Liver (tissue), 9 donors: ENCODE measurements around the gene RAB27B. TPM values are rescaled to one million over a fixed set of nuclear protein-coding genes. Genes with fewer than 3 reads are reported as not detected.

Experiments
- DNase-seq: peaks from one replicate; pipeline ENCODE4 v3.0.0-alpha.2; 2017; ENCODE audit warnings: low spot score
- H3K27ac ChIP-seq, 2 donors: one replicate each; pipeline ENCODE4 v1.7.0; 2013; ENCODE audit warnings: inconsistent platforms in 2 of 2, low read length in 2 of 2, control low read depth in 1 of 2, low read depth in 1 of 2, mild to moderate bottlenecking in 1 of 2
- H3K27me3 ChIP-seq, 4 donors: one replicate each; pipeline versions ENCODE4 v1.6.1 to v1.7.0; 2013; ENCODE audit warnings: low read length in 3 of 4, inconsistent platforms in 1 of 4, mild to moderate bottlenecking in 1 of 4, moderate library complexity in 1 of 4; ENCODE audit not compliant: control insufficient read depth in 4 of 4, insufficient read depth in 4 of 4
- H3K36me3 ChIP-seq, 4 donors: one replicate each; pipeline versions ENCODE4 v1.6.1 to v1.7.0; 2013; ENCODE audit warnings: low read length in 3 of 4, mild to moderate bottlenecking in 3 of 4, low read depth in 1 of 4, moderate library complexity in 1 of 4; ENCODE audit not compliant: control insufficient read depth in 4 of 4, insufficient read depth in 3 of 4
- H3K4me1 ChIP-seq, 4 donors: one replicate each; pipeline versions ENCODE4 v1.6.1 to v1.7.0; 2013; ENCODE audit warnings: low read length in 3 of 4, mild to moderate bottlenecking in 3 of 4, moderate library complexity in 1 of 4; ENCODE audit not compliant: control insufficient read depth in 4 of 4, insufficient read depth in 4 of 4
- H3K4me3 ChIP-seq, 3 donors: one replicate each; pipeline versions ENCODE4 v1.6.1 to v1.7.0; 2013; ENCODE audit warnings: low read length in 3 of 3, control low read depth in 1 of 3, low read depth in 1 of 3, mild to moderate bottlenecking in 1 of 3
- H3K9ac ChIP-seq, 2 donors: one replicate each; pipeline ENCODE4 v1.7.0; 2013; ENCODE audit warnings: low read length in 2 of 2, mild to moderate bottlenecking in 2 of 2, moderate library complexity in 2 of 2, control low read depth in 1 of 2, low read depth in 1 of 2
- H3K9me3 ChIP-seq, 4 donors: one replicate each; pipeline versions ENCODE4 v1.6.1 to v1.7.0; 2013; ENCODE audit warnings: low read length in 3 of 4; ENCODE audit not compliant: control insufficient read depth in 4 of 4
- EGR1 ChIP-seq, 2 donors: IDR thresholded peaks; 2 replicates each; pipeline ENCODE4 v1.6.1; 2016 to 2018; ENCODE audit warnings: antibody characterized with exemption in 2 of 2, low read depth in 2 of 2
- FOXA1 ChIP-seq: IDR thresholded peaks from 2 replicates; pipeline ENCODE4 v1.6.1; 2016; ENCODE audit warnings: antibody characterized with exemption
- FOXA2 ChIP-seq: IDR thresholded peaks from 2 replicates; pipeline ENCODE4 v1.6.1; 2016; ENCODE audit warnings: antibody characterized with exemption
- HNF4A ChIP-seq, 2 donors: conservative IDR thresholded peaks; 2 replicates each; pipeline ENCODE4 v1.6.1; 2016; ENCODE audit warnings: antibody characterized with exemption in 2 of 2, mild to moderate bottlenecking in 2 of 2
- HNF4G ChIP-seq: IDR thresholded peaks from 2 replicates; pipeline ENCODE4 v1.6.1; 2016; ENCODE audit warnings: antibody characterized with exemption
- JUND ChIP-seq, 2 donors: IDR thresholded peaks; 2 replicates each; pipeline ENCODE4 v1.6.1; 2016; ENCODE audit warnings: antibody characterized with exemption in 2 of 2
- NR2F2 ChIP-seq: IDR thresholded peaks from 2 replicates; pipeline ENCODE4 v1.6.1; 2016; ENCODE audit warnings: antibody characterized with exemption
- RAD21 ChIP-seq, 2 donors: IDR thresholded peaks; 2 replicates each; pipeline ENCODE4 v1.6.1; 2016; ENCODE audit warnings: antibody characterized with exemption in 2 of 2, mild to moderate bottlenecking in 2 of 2
- RXRA ChIP-seq, 2 donors: IDR thresholded peaks; 2 replicates each; pipeline ENCODE4 v1.6.1; 2017 to 2018; ENCODE audit warnings: antibody characterized with exemption in 2 of 2, mild to moderate bottlenecking in 1 of 2
- SP1 ChIP-seq: IDR thresholded peaks from 2 replicates; pipeline ENCODE4 v1.6.1; 2018; ENCODE audit warnings: antibody characterized with exemption, mild to moderate bottlenecking
- TAF1 ChIP-seq: conservative IDR thresholded peaks from 2 replicates; pipeline ENCODE4 v1.6.1; 2016; ENCODE audit warnings: antibody characterized with exemption, mild to moderate bottlenecking
- YY1 ChIP-seq: IDR thresholded peaks from 2 replicates; pipeline ENCODE4 v1.6.1; 2016; ENCODE audit warnings: antibody characterized with exemption, mild to moderate bottlenecking
- WGBS: extraction: QIAGEN DNeasy Blood & Tissue Kit; methylation state at CpG from one replicate; pipeline ENCODE4 v1.1.7; 2013; 5-methylcytosine and 5-hydroxymethylcytosine counted together
- polyA plus RNA-seq, 2 donors: library from polyadenylated mRNA; stranded (reverse) in 1 of 2; unstranded in 1 of 2; fragments of 200-250 nt in 1 of 2; fragments of >200 nt in 1 of 2; fragmentation: Nextera tagmentation in 1 of 2; extraction: Ambion mirVana in 1 of 2; gene quantifications; one replicate each; pipeline versions ENCODE4 v1.2.1 to v1.2.3, GENCODE V29; 2013 to 2015
- total RNA-seq, 2 donors: library from RNA; depleted of rRNA; stranded (reverse); fragments of >200 nt; gene quantifications; one replicate each; pipeline ENCODE4 v1.2.3, GENCODE V29; 2014
- TF ChIP-seq, protein P1 (sequence below): IDR thresholded peaks from 2 replicates; pipeline ENCODE4 v1.6.1; 2016; ENCODE audit warnings: antibody characterized with exemption, mild to moderate bottlenecking
- TF ChIP-seq, protein P2 (sequence below): IDR thresholded peaks from 2 replicates; pipeline ENCODE4 v1.6.1; 2016; ENCODE audit warnings: antibody characterized with exemption
- TF ChIP-seq, protein P3 (sequence below): IDR thresholded peaks from 2 replicates; pipeline ENCODE4 v1.6.1; 2016; ENCODE audit warnings: antibody characterized with exemption
- TF ChIP-seq, protein P4 (sequence below): fragments of 150-350 bp; IDR thresholded peaks from 2 replicates; pipeline ENCODE4 v1.5.1; 2017; ENCODE audit warnings: improper control_type of control experiment, low read depth, low read length; ENCODE audit not compliant: missing input control
- TF ChIP-seq, protein P5 (sequence below): IDR thresholded peaks from 2 replicates; pipeline ENCODE4 v1.6.1; 2016; ENCODE audit warnings: antibody characterized with exemption
- donor health status: healthy.
- donor health status: healthy.
- donor health status: healthy.
- donor health status: healthy.
- donor health status: healthy.

RAB27B gene
- total and polyA plus RNA-seq, 4 donors: 0.13 to 4.5 (median 0.24) TPM

DNA sequence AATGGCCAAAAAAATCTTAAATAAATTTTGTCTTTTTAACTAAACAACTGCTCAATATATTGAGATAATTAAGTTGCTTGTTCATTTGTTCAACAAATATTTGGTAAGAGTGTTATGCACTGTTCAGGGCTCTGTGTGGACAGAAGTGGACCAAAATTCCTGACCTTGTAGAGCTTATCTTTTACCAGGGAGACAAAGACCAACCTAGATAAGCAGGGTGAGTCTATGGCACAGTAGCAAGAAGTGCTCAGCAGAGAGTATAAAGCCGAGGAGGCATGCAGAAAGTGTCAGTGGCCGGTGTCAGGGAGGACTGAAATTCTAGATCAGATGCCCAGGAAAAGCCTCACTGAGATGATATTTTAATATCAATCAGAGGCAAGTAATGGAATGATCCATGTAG, 2.6 kb downstream of the RAB27B start (continued):
- TF ChIP-seq, protein P1, sequence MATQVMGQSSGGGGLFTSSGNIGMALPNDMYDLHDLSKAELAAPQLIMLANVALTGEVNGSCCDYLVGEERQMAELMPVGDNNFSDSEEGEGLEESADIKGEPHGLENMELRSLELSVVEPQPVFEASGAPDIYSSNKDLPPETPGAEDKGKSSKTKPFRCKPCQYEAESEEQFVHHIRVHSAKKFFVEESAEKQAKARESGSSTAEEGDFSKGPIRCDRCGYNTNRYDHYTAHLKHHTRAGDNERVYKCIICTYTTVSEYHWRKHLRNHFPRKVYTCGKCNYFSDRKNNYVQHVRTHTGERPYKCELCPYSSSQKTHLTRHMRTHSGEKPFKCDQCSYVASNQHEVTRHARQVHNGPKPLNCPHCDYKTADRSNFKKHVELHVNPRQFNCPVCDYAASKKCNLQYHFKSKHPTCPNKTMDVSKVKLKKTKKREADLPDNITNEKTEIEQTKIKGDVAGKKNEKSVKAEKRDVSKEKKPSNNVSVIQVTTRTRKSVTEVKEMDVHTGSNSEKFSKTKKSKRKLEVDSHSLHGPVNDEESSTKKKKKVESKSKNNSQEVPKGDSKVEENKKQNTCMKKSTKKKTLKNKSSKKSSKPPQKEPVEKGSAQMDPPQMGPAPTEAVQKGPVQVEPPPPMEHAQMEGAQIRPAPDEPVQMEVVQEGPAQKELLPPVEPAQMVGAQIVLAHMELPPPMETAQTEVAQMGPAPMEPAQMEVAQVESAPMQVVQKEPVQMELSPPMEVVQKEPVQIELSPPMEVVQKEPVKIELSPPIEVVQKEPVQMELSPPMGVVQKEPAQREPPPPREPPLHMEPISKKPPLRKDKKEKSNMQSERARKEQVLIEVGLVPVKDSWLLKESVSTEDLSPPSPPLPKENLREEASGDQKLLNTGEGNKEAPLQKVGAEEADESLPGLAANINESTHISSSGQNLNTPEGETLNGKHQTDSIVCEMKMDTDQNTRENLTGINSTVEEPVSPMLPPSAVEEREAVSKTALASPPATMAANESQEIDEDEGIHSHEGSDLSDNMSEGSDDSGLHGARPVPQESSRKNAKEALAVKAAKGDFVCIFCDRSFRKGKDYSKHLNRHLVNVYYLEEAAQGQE: no peak
- no peak for TF ChIP-seq JUND (IDR thresholded peaks at IDR 0.05)

DNA sequence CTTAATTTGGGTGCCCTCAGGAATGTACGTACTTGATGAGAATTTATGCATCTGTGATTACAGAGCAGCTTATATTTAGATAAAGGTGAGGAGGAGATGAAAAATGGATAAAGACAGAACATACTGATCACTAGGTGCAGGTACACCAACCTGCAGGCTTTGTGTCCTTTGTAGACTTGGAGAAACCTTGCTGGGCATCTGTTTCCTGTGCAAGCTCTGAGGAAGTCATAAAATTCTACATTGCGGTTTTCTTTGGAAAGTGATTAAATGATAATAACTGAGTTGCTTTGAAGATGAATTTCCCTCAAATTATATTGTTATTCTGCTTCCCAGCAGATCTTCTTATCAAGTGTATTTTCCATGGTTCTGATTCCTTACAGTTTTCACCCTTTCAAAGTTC, 7.7 kb downstream of the RAB27B start:
- 76% methylated on average over 2 of the region's 2 CpGs for WGBS
- H3K9me3 ChIP-seq: no peaks in the 10 kb centered on the region
- H3K27ac ChIP-seq: no peak overlapping the region
- no peaks in the 10 kb centered on the region for H3K27me3 ChIP-seq
- no peak for TF ChIP-seq YY1
- no peak for TF ChIP-seq SP1
- no peak for TF ChIP-seq HNF4G
- TF ChIP-seq EGR1 (IDR thresholded peaks at IDR 0.05; ENCODE audit: low read depth in 2 of 2): no peak
- no peak for TF ChIP-seq HNF4A (conservative IDR thresholded peaks at IDR 0.05)
- no peak for TF ChIP-seq JUND (IDR thresholded peaks at IDR 0.05)
- TF ChIP-seq TAF1: no peak
- TF ChIP-seq FOXA1: no peak
- TF ChIP-seq, protein P2, sequence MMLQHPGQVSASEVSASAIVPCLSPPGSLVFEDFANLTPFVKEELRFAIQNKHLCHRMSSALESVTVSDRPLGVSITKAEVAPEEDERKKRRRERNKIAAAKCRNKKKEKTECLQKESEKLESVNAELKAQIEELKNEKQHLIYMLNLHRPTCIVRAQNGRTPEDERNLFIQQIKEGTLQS: no peak
- no peak overlapping the region for H3K9ac ChIP-seq
- H3K4me1 ChIP-seq: no peaks in the 10 kb centered on the region
- H3K4me3 ChIP-seq: no peak overlapping the region
- no peaks in the 10 kb centered on the region for H3K36me3 ChIP-seq
- no peak for DNase-seq

DNA sequence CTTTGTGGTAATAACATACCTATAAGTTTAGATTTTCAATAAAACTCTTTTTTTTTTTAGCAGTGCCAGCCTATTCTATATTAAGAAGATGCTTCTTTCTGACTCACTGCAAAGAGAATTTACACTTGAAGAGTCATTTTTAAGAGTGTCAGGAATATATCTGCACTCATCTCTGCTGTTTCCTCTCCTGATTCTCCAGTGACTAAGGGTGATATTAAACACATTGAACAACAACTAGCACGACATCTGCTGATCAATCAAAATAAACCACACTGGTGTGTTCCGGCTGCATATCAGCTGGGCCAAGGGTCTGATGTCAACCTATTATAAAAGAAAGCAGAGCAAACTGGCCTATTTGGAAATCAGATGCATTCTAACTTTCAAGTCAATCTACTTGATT, 15.0 kb downstream of the RAB27B start:
- DNase-seq: no peak
- H3K4me3 ChIP-seq: no peak overlapping the region
- no peaks in the 10 kb centered on the region for H3K4me1 ChIP-seq
- H3K9me3 ChIP-seq: no peaks in the 10 kb centered on the region
- TF ChIP-seq RAD21 (IDR thresholded peaks at IDR 0.05) (no peak), FOXA2 (no peak), RXRA (IDR thresholded peaks at IDR 0.05) (no peak), NR2F2 (no peak), HNF4G (no peak), FOXA1 (no peak), TAF1 (no peak), SP1 (no peak), HNF4A (conservative IDR thresholded peaks at IDR 0.05) (no peak), EGR1 (IDR thresholded peaks at IDR 0.05; ENCODE audit: low read depth in 2 of 2) (no peak)
- TF ChIP-seq, protein P3, sequence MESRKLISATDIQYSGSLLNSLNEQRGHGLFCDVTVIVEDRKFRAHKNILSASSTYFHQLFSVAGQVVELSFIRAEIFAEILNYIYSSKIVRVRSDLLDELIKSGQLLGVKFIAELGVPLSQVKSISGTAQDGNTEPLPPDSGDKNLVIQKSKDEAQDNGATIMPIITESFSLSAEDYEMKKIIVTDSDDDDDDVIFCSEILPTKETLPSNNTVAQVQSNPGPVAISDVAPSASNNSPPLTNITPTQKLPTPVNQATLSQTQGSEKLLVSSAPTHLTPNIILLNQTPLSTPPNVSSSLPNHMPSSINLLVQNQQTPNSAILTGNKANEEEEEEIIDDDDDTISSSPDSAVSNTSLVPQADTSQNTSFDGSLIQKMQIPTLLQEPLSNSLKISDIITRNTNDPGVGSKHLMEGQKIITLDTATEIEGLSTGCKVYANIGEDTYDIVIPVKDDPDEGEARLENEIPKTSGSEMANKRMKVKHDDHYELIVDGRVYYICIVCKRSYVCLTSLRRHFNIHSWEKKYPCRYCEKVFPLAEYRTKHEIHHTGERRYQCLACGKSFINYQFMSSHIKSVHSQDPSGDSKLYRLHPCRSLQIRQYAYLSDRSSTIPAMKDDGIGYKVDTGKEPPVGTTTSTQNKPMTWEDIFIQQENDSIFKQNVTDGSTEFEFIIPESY: no peak
- TF ChIP-seq, protein P4, sequence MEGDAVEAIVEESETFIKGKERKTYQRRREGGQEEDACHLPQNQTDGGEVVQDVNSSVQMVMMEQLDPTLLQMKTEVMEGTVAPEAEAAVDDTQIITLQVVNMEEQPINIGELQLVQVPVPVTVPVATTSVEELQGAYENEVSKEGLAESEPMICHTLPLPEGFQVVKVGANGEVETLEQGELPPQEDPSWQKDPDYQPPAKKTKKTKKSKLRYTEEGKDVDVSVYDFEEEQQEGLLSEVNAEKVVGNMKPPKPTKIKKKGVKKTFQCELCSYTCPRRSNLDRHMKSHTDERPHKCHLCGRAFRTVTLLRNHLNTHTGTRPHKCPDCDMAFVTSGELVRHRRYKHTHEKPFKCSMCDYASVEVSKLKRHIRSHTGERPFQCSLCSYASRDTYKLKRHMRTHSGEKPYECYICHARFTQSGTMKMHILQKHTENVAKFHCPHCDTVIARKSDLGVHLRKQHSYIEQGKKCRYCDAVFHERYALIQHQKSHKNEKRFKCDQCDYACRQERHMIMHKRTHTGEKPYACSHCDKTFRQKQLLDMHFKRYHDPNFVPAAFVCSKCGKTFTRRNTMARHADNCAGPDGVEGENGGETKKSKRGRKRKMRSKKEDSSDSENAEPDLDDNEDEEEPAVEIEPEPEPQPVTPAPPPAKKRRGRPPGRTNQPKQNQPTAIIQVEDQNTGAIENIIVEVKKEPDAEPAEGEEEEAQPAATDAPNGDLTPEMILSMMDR: no peak
- TF ChIP-seq, protein P5, sequence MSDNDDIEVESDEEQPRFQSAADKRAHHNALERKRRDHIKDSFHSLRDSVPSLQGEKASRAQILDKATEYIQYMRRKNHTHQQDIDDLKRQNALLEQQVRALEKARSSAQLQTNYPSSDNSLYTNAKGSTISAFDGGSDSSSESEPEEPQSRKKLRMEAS: no peak
- TF ChIP-seq, protein P2: no peak
- TF ChIP-seq, protein P1: no peak
- no peak overlapping the region for H3K27ac ChIP-seq
- 89% methylated on average over 2 of the region's 2 CpGs for WGBS
- H3K9ac ChIP-seq: no peak overlapping the region
- no peaks in the 10 kb centered on the region for H3K27me3 ChIP-seq
- no peaks in the 10 kb centered on the region for H3K36me3 ChIP-seq
